ENCODE results near the gene ATP1B2. TPM values are rescaled to one million over a fixed set of nuclear protein-coding genes. Genes with fewer than 3 reads are reported as not detected.

Gene ATP1B2
- total and polyA plus RNA-seq, 2 of the 8 experiments (the other 6 are each of a cell fraction or from before 2014, with no cell fraction given), result 9.1 to 21.0 TPM

DNA sequence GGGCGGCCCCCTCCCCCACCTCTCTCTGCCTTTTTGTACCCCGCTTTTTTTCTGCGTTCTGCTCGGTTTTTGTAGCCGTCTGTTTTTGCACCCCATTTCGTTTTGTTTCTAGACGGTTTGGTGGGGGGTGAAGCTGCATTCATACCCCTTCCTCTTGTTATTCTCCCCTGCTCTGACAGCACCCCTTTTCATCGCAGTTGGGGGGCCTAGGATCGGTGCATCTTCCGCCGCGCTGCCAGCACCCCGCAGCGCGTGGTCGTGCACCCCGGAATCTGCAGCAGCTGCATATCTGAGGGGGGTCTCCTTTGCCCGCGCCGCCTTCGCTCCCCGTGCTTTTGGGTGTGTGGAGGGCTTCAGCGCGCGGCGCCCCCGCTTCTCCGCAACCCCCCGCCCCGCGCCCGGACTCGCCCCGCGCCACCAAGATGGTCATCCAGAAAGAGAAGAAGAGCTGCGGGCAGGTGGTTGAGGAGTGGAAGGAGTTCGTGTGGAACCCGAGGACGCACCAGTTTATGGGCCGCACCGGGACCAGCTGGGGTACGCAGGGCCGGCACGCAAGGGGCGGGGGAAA, 455 bp downstream of the ATP1B2 start (continued):
- peak; percentile 72 for TF ChIP-seq CHD7 (IDR thresholded peaks at IDR 0.05; ENCODE audit: insufficient replicate concordance, low read length)
- TF ChIP-seq, protein P1, sequence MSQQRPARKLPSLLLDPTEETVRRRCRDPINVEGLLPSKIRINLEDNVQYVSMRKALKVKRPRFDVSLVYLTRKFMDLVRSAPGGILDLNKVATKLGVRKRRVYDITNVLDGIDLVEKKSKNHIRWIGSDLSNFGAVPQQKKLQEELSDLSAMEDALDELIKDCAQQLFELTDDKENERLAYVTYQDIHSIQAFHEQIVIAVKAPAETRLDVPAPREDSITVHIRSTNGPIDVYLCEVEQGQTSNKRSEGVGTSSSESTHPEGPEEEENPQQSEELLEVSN (IDR thresholded peaks at IDR 0.05), result 0 out of 2 replicates have a peak, but pooled peaks have one; percentile 12

All from H1 (cell line).